ENCODE data around the gene GSTM4. TPM values are rescaled to one million over a fixed set of nuclear protein-coding genes. Genes with fewer than 3 reads are reported as not detected.

GSTM4 gene
- total and polyA plus RNA-seq, 9 of the 15 experiments (the other 6 are each of a cell fraction or from before 2014, with no cell fraction given), result 18.8 to 53.4 (median 38.8) TPM

GRCh38 chr1:109643385-109644230, 12.3 kb upstream of the GSTM4 start (continued):
- TF ChIP-seq CTCFL (IDR thresholded peaks at IDR 0.05; ENCODE audit: borderline replicate concordance, insufficient read depth, low read depth, low read length, poor library complexity, severe bottlenecking) (no peak), LEF1 (IDR thresholded peaks at IDR 0.05) (no peak), ZNF780A (CRISPR knock-in tag; IDR thresholded peaks at IDR 0.05) (no peak), ETV1 (tag; conservative IDR thresholded peaks at IDR 0.05; ENCODE audit: low read depth) (no peak), ZNF583 (CRISPR knock-in tag; IDR thresholded peaks at IDR 0.05) (no peak), HMG20A (CRISPR knock-in tag; conservative IDR thresholded peaks at IDR 0.05) (no peak), RUNX1 (IDR thresholded peaks at IDR 0.05; ENCODE audit: low read depth) (no peak), FUS (optimal IDR thresholded peaks at IDR 0.05; ENCODE audit: low read depth, low read length) (no peak), RFX1 (IDR thresholded peaks at IDR 0.05) (no peak), RNF2 (IDR thresholded peaks at IDR 0.05) (no peak), CGGBP1 (CRISPR knock-in tag; IDR thresholded peaks at IDR 0.05) (no peak), PPARD (CRISPR knock-in tag; IDR thresholded peaks at IDR 0.05) (no peak), POLR2H (tag; IDR thresholded peaks at IDR 0.05; ENCODE audit: low read depth) (no peak), SAP30 (IDR thresholded peaks at IDR 0.05; ENCODE audit: borderline replicate concordance, insufficient read depth, low read depth, low read length, poor library complexity, severe bottlenecking) (no peak), MCM2 (IDR thresholded peaks at IDR 0.05; ENCODE audit: low read depth) (no peak), RB1 (IDR thresholded peaks at IDR 0.05; ENCODE audit: low read depth) (peak; percentile 68), ZNF639 (CRISPR knock-in tag; conservative IDR thresholded peaks at IDR 0.05 in 1 of 2, IDR thresholded peaks at IDR 0.05 in 1 of 2) (no peak), E2F6 (IDR thresholded peaks at IDR 0.05; ENCODE audit: borderline replicate concordance in 1 of 2, extremely low read depth in 1 of 2, insufficient read depth in 1 of 2, insufficient read length in 1 of 2, low read depth in 1 of 2, low read length in 1 of 2, poor library complexity in 1 of 2, severe bottlenecking in 1 of 2) (no peak), USF1 (CRISPR knock-in tag; IDR thresholded peaks at IDR 0.05) (peak; percentile 23; the same call in 1 of the 2 replicates), MYC (IDR thresholded peaks at IDR 0.05; ENCODE audit: low read depth, low read length) (0 out of 2 replicates have a peak, but pooled peaks have one; percentile 30), MYC (CRISPR knock-in tag; IDR thresholded peaks at IDR 0.05; ENCODE audit: borderline replicate concordance, low read depth) (no peak), FOXJ2 (tag; IDR thresholded peaks at IDR 0.05) (no peak)

Measured in K562 (cell line).